GM23248 (cell line): ENCODE results near the gene UGT1A10.

Experiments
- EZH2 ChIP-seq: fragments of 200-600 bp; sonication (generic); IDR thresholded peaks from 2 replicates; pipeline ENCODE4 v1.6.1; 2018; ENCODE audit warnings: antibody characterized with exemption, mild to moderate bottlenecking; ENCODE audit not compliant: insufficient read depth, poor library complexity, severe bottlenecking
- EZH2phosphoT487 ChIP-seq: fragments of 200-600 bp; sonication (generic); IDR thresholded peaks from 2 replicates; pipeline ENCODE4 v1.6.1; 2018; ENCODE audit warnings: antibody characterized with exemption, moderate library complexity, mild to moderate bottlenecking, low read depth; ENCODE audit not compliant: insufficient read depth

- no peak for TF ChIP-seq EZH2phosphoT487
- no peak for TF ChIP-seq EZH2
These were observed 48.4 kb downstream of the UGT1A10 start for GRCh38 chr2:233684640-233685039.
